ENCODE data around the gene TENM4. TPM values are rescaled to one million over a fixed set of nuclear protein-coding genes. Genes with fewer than 3 reads are reported as not detected.

The TENM4 gene
- polyA plus RNA-seq, 3 donors = 0.31 to 1.7 TPM; not detected in 1

GRCh38 chr11:78929906-78930220 is 511.0 kb downstream of the TENM4 start:
- Mint-ChIP-seq H3K27me3 (ENCODE audit: low read depth in 3 of 3) (peaks cover 27 to 48% (median 28%) of the 10 kb centered on the region in 3 donors), H3K4me3 (no peak overlapping the region), H3K27ac (no peak overlapping the region), H3K4me1 (peaks cover 24% of the 10 kb centered on the region), H3K36me3 (no peaks in the 10 kb centered on the region), H3K9me3 (peaks cover 0 to 5% (median 0%) of the 10 kb centered on the region in 7 donors)
- Histone ChIP-seq H3K27me3 (ENCODE audit: control insufficient read depth in 2 of 2, insufficient read depth in 2 of 2, low read length in 2 of 2) (peaks cover 35 to 50% of the 10 kb centered on the region in 2 donors), H3K4me1 (ENCODE audit: control insufficient read depth in 1 of 2, insufficient read depth in 2 of 2, low read length in 2 of 2) (peaks cover 20 to 23% of the 10 kb centered on the region in 2 donors), H3K4me3 (replicated peaks in 1 of 3; ENCODE audit: low read depth in 2 of 3, low read length in 3 of 3) (no peak overlapping the region), H3K36me3 (replicated peaks in 1 of 2; ENCODE audit: control insufficient read depth in 1 of 2, insufficient read depth in 2 of 2, low read length in 2 of 2) (no peaks in the 10 kb centered on the region), H3K79me2 (ENCODE audit: insufficient read depth, low read length) (no peaks in the 10 kb centered on the region), H2AFZ (ENCODE audit: insufficient read depth, low read depth, low read length, poor library complexity, severe bottlenecking) (no peak overlapping the region), H4K20me1 (ENCODE audit: insufficient read depth, low read length) (no peaks in the 10 kb centered on the region), H3K9me3 (replicated peaks in 1 of 2; ENCODE audit: control insufficient read depth in 1 of 2, insufficient read depth in 1 of 2, low read length in 2 of 2) (no peaks in the 10 kb centered on the region), H3K4me2 (replicated peaks; ENCODE audit: extremely low read depth, low read length, poor library complexity, severe bottlenecking) (no peak overlapping the region), H3K9ac (ENCODE audit: insufficient read depth, low read length, poor library complexity, severe bottlenecking) (no peak overlapping the region), H3K27ac (ENCODE audit: low read depth in 1 of 2, low read length in 2 of 2) (no peak overlapping the region)
- TF ChIP-seq, protein P1, sequence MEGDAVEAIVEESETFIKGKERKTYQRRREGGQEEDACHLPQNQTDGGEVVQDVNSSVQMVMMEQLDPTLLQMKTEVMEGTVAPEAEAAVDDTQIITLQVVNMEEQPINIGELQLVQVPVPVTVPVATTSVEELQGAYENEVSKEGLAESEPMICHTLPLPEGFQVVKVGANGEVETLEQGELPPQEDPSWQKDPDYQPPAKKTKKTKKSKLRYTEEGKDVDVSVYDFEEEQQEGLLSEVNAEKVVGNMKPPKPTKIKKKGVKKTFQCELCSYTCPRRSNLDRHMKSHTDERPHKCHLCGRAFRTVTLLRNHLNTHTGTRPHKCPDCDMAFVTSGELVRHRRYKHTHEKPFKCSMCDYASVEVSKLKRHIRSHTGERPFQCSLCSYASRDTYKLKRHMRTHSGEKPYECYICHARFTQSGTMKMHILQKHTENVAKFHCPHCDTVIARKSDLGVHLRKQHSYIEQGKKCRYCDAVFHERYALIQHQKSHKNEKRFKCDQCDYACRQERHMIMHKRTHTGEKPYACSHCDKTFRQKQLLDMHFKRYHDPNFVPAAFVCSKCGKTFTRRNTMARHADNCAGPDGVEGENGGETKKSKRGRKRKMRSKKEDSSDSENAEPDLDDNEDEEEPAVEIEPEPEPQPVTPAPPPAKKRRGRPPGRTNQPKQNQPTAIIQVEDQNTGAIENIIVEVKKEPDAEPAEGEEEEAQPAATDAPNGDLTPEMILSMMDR (IDR thresholded peaks at IDR 0.05) = no peak
- 55% methylated on average over 2 of the region's 3 CpGs for WGBS (ENCODE audit: insufficient coverage)
- intact Hi-C loops (cut with micrococcal nuclease) = no loop called here
- no peak for DNase-seq

- Mint-ChIP-seq H3K36me3 (no peaks in the 10 kb centered on the region), H3K4me3 (no peak overlapping the region), H3K27ac (no peak overlapping the region), H3K4me1 (peaks cover 19% of the 10 kb centered on the region), H3K27me3 (ENCODE audit: low read depth in 3 of 3) (peaks cover 27 to 49% (median 28%) of the 10 kb centered on the region in 3 donors), H3K9me3 (peaks cover 0 to 3% (median 0%) of the 10 kb centered on the region in 7 donors)
- Histone ChIP-seq H3K4me1 (ENCODE audit: control insufficient read depth in 1 of 2, insufficient read depth in 2 of 2, low read length in 2 of 2) (peaks cover 17 to 18% of the 10 kb centered on the region in 2 donors), H2AFZ (ENCODE audit: insufficient read depth, low read depth, low read length, poor library complexity, severe bottlenecking) (no peak overlapping the region), H4K20me1 (ENCODE audit: insufficient read depth, low read length) (no peaks in the 10 kb centered on the region), H3K9ac (ENCODE audit: insufficient read depth, low read length, poor library complexity, severe bottlenecking) (no peak overlapping the region), H3K27me3 (ENCODE audit: control insufficient read depth in 2 of 2, insufficient read depth in 2 of 2, low read length in 2 of 2) (peaks cover 35 to 50% of the 10 kb centered on the region in 2 donors), H3K27ac (ENCODE audit: low read depth in 1 of 2, low read length in 2 of 2) (no peak overlapping the region), H3K4me3 (replicated peaks in 1 of 3; ENCODE audit: low read depth in 2 of 3, low read length in 3 of 3) (no peak overlapping the region), H3K9me3 (replicated peaks in 1 of 2; ENCODE audit: control insufficient read depth in 1 of 2, insufficient read depth in 1 of 2, low read length in 2 of 2) (no peaks in the 10 kb centered on the region), H3K79me2 (ENCODE audit: insufficient read depth, low read length) (no peaks in the 10 kb centered on the region), H3K36me3 (replicated peaks in 1 of 2; ENCODE audit: control insufficient read depth in 1 of 2, insufficient read depth in 2 of 2, low read length in 2 of 2) (no peaks in the 10 kb centered on the region), H3K4me2 (replicated peaks; ENCODE audit: extremely low read depth, low read length, poor library complexity, severe bottlenecking) (no peak overlapping the region)
- WGBS (ENCODE audit: insufficient coverage) = 29% methylated on average over 1 of the region's 5 CpGs
- intact Hi-C loops (cut with micrococcal nuclease) = no loop called here
- TF ChIP-seq, protein P1 (IDR thresholded peaks at IDR 0.05) = no peak
- DNase-seq = no peak
Observed at GRCh38 chr11:78929207-78929905, 511.5 kb downstream of the TENM4 start.

Measured in CD14-positive monocyte (primary cell).